ENCODE results near the gene OR2M5. TPM values are rescaled to one million over a fixed set of nuclear protein-coding genes. Genes with fewer than 3 reads are reported as not detected.
A peak's percentile ranks its signal among the peaks of the same experiment; 100 is the strongest.

Gene OR2M5
- total RNA-seq, 1 donor from 2014 or later: not detected

- TF ChIP-seq CTCF (IDR thresholded peaks at IDR 0.05): no peak
- Mint-ChIP-seq H3K27me3 (ENCODE audit: low read depth) (no peaks in the 10 kb centered on the region), H3K9me3 (ENCODE audit: low read depth) (peaks cover 63% of the 10 kb centered on the region), H3K4me3 (ENCODE audit: unreplicated experiment) (no peak overlapping the region), H3K27ac (ENCODE audit: unreplicated experiment) (no peak overlapping the region), H3K36me3 (ENCODE audit: low read depth) (no peaks in the 10 kb centered on the region), H3K4me1 (ENCODE audit: low read depth) (no peaks in the 10 kb centered on the region)
- no peak for DNase-seq (ENCODE audit: low spot score)
These were observed 17.3 kb upstream of the OR2M5 start for GRCh38 chr1:248127653-248128052.

GRCh38 chr1:248136811-248137210 is 8.1 kb upstream of the OR2M5 start:
- Mint-ChIP-seq H3K36me3 (ENCODE audit: low read depth) (peaks cover 1% of the 10 kb centered on the region), H3K9me3 (ENCODE audit: low read depth) (peaks cover 49% of the 10 kb centered on the region), H3K4me3 (ENCODE audit: unreplicated experiment) (no peak overlapping the region), H3K4me1 (ENCODE audit: low read depth) (no peaks in the 10 kb centered on the region), H3K27me3 (ENCODE audit: low read depth) (no peaks in the 10 kb centered on the region), H3K27ac (ENCODE audit: unreplicated experiment) (no peak overlapping the region)
- peak; percentile 84 for DNase-seq (ENCODE audit: low spot score)
- TF ChIP-seq CTCF (IDR thresholded peaks at IDR 0.05): no peak

- H3K27me3 Mint-ChIP-seq (ENCODE audit: low read depth): no peaks in the 10 kb centered on the region
- no peak for DNase-seq (ENCODE audit: low spot score)
- peaks cover 45% of the 10 kb centered on the region for H3K9me3 Mint-ChIP-seq (ENCODE audit: low read depth)
- no peak overlapping the region for H3K4me3 Mint-ChIP-seq (ENCODE audit: unreplicated experiment)
- no peaks in the 10 kb centered on the region for H3K36me3 Mint-ChIP-seq (ENCODE audit: low read depth)
- no peaks in the 10 kb centered on the region for H3K4me1 Mint-ChIP-seq (ENCODE audit: low read depth)
- H3K27ac Mint-ChIP-seq (ENCODE audit: unreplicated experiment): no peak overlapping the region
- no peak for TF ChIP-seq CTCF (IDR thresholded peaks at IDR 0.05)
These were observed 4.1 kb upstream of the OR2M5 start for GRCh38 chr1:248140846-248141245.

- H3K4me1 Mint-ChIP-seq (ENCODE audit: low read depth): no peaks in the 10 kb centered on the region
- H3K9me3 Mint-ChIP-seq (ENCODE audit: low read depth): peaks cover 54% of the 10 kb centered on the region
- no peaks in the 10 kb centered on the region for H3K36me3 Mint-ChIP-seq (ENCODE audit: low read depth)
- no peak for DNase-seq (ENCODE audit: low spot score)
- TF ChIP-seq CTCF (IDR thresholded peaks at IDR 0.05): no peak
- no peak overlapping the region for H3K27ac Mint-ChIP-seq (ENCODE audit: unreplicated experiment)
- H3K27me3 Mint-ChIP-seq (ENCODE audit: low read depth): no peaks in the 10 kb centered on the region
- no peak overlapping the region for H3K4me3 Mint-ChIP-seq (ENCODE audit: unreplicated experiment)
These were observed 1.6 kb upstream of the OR2M5 start for GRCh38 chr1:248143311-248143710.

- H3K4me3 Mint-ChIP-seq (ENCODE audit: unreplicated experiment): no peak overlapping the region
- no peak for DNase-seq (ENCODE audit: low spot score)
- no peaks in the 10 kb centered on the region for H3K27me3 Mint-ChIP-seq (ENCODE audit: low read depth)
- peaks cover 60% of the 10 kb centered on the region for H3K9me3 Mint-ChIP-seq (ENCODE audit: low read depth)
- H3K36me3 Mint-ChIP-seq (ENCODE audit: low read depth): no peaks in the 10 kb centered on the region
- no peak for TF ChIP-seq CTCF (IDR thresholded peaks at IDR 0.05)
- no peaks in the 10 kb centered on the region for H3K4me1 Mint-ChIP-seq (ENCODE audit: low read depth)
- H3K27ac Mint-ChIP-seq (ENCODE audit: unreplicated experiment): no peak overlapping the region
These were observed 7.3 kb downstream of the OR2M5 start for GRCh38 chr1:248152056-248152827.
